Body of pancreas (tissue), 4 donors: ENCODE results near the gene CCDC134.

Experiments
- POLR2A ChIP-seq, 3 donors: fragments of 450-650 bp; IDR thresholded peaks; one replicate each; pipeline ENCODE4 v1.6.1; 2016; ENCODE audit warnings: antibody characterized with exemption in 3 of 3, mild to moderate bottlenecking in 2 of 3
- TF ChIP-seq, protein P1 (sequence below), 7 experiments: fragments of 450-650 bp in 4 of 7; fragments of 200-600 bp in 3 of 7; sonication (generic) in 3 of 7; IDR thresholded peaks; one replicate each; pipeline ENCODE4 v1.5.1; 2016 to 2019; ENCODE audit warnings: antibody characterized with exemption in 7 of 7

DNA sequence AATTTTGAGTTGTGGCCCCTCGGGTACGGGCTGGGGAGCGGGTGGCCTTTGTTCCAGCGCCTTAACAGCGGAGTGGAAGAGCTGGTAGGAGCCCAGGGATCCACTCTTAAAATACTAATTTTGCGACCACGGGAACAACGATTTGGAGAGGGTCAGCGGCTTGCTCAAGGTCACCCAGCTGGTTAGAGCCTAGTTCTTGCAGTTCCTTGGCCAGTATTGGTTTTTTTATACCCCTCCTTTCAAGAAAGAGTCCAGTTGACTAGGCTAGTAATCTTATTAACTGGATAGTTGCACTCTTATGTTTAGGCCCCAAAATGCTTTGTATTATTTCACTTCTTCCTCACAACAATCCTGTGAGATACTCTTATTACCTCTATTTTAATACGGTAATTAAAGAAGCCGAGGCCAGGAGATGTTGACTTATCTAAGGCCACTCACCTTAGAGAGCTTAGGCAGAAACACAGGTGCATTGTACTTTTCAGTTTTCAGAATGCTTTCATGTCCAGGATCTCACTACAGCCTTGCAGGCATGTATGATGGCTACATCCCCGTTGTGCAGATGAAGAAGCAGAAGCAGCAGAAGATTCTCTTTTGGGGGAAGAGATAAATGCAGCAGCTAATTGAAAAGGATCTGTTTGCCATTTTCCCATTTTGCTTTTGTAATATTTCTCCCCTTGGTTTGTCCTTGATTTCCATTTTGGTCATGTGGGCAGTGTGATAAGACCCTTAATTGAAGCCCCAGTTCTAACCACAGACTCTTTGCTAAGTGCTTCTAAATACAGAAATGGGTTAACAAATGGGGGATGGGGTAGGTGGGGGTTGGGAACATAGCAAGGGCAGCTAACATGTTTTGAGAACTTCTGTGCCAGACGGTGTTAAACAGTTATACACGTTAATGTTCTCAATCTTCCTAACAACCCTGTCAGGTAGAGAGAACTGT, 33.8 kb downstream of the CCDC134 start:
- TF ChIP-seq, protein P1, sequence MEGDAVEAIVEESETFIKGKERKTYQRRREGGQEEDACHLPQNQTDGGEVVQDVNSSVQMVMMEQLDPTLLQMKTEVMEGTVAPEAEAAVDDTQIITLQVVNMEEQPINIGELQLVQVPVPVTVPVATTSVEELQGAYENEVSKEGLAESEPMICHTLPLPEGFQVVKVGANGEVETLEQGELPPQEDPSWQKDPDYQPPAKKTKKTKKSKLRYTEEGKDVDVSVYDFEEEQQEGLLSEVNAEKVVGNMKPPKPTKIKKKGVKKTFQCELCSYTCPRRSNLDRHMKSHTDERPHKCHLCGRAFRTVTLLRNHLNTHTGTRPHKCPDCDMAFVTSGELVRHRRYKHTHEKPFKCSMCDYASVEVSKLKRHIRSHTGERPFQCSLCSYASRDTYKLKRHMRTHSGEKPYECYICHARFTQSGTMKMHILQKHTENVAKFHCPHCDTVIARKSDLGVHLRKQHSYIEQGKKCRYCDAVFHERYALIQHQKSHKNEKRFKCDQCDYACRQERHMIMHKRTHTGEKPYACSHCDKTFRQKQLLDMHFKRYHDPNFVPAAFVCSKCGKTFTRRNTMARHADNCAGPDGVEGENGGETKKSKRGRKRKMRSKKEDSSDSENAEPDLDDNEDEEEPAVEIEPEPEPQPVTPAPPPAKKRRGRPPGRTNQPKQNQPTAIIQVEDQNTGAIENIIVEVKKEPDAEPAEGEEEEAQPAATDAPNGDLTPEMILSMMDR (IDR thresholded peaks at IDR 0.05): no peak
- TF ChIP-seq POLR2A (IDR thresholded peaks at IDR 0.05): no peak
